GM18909 (cell line): ENCODE measurements around the gene CFB.
"Not testable (repeated sequence)": the region's sequence is repeated elsewhere in the genome, so short reads cannot be mapped to it uniquely, and the experiment has no call there.

ENCODE experiments used
- ATAC-seq: cut with Tn5 transposase; IDR thresholded peaks from one replicate; pipeline ENCODE4 v1.9.1; 2021; ENCODE audit warnings: mild to moderate bottlenecking; ENCODE audit not compliant: unreplicated experiment, poor library complexity

Gene CFB

DNA sequence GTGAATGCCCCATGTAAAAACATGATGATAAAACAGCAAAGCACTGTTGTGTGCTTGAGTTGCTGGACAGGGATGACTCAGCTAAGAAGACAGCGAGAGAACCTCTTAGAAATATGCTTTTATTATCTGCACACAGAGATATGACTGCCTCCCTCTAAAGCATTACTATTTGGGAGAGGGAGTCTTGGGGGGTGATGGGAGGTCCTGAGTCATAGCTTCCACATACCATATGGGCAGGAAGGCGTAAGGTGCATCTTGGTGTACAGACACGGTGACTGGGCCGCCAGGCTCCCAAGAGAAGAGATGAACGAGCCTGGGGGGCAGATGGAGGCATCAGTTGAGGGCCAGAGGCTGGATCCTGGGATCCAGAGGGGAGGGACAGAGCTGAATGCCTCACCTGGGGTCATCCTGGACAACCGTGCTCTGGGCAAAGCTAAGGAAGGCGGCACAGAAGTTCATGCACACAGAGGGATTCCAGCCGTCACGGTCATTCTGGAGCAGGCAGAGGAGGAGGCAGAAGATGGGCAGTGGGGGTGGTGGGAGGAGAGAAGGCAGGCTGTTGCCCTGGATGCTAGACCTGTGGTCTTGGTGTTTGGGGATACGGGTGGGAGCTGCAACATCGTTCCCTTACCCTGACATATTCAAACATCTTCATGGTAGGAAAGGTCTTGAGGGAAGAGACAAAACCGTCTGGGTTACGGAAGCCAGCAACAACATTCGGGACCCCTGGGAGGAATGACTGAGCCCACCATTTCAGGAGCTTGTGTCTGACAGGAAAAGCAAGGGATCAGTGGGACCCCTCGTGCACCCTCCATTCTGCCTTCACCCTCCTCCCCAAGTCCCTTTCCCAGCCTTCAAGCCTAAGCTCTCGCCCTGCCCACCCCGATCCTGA is 24.1 kb downstream of the CFB start:
- no peak for ATAC-seq

DNA sequence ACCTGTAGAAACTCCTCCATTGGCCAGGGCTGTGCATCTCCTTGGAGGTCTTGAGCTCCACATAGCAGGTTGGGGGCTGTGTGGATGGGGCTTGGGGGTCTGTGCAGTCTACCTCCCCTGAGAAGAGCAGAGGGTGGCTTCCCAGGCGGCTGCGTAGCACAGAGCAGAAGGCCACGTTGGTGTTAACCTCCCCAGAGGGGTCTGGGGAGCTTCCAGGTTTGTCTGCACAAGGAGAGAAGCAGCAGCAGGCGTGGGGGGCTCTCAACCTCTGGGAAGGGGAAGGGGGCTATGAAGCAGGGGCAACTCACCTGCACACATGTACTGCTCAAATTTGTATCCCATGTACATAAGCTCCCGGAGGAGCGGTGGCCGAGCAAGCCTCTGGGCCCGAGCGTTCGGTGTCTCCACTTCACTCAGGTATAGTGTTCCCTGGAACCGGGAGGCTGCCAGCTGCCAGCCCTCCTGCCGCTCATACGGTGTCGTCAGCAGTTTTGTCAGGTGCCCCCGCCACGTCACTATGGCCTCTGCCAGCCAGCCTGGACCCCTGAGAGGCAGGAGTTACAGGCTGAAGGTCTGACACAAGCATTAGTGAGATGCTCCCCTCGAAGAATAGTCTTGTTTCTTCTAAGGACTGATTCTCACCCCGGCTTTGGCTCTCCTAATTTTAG is 24.8 kb downstream of the CFB start:
- no peak for ATAC-seq

DNA sequence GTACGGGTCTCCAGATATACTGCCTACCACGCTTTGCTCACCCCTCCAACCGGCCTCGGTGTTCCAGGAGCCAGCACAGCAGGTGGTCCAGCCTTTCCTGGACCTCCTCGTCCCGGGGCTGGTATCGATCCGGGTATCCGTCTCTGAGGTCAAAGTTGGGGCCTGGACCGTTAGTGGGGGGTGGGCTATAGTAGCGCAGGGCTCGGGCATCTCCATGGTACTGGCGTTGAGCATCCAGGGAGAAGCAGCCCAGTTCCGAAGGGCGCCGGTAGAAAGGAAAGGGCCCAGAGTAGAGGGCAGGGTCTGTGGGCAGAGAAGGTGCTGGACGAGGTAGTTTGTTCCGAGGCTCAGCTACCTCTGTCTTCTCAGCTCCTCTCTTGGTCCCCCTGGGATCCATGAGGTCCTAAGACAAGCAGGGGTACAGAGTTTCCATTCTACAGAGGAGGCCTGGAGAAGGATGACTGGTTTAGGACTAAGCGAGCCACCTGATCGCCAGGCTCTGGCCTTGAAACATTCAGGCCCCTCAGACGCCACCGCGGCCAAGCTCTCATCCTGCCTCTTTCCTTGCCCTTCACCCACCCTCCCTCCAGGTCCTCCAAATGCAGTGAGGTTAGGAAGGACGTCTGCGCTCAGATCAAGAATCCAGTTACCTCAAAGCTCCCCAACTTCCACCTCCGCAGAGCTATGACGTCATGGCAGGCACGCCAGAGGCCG is 25.5 kb downstream of the CFB start:
- no peak for ATAC-seq

DNA sequence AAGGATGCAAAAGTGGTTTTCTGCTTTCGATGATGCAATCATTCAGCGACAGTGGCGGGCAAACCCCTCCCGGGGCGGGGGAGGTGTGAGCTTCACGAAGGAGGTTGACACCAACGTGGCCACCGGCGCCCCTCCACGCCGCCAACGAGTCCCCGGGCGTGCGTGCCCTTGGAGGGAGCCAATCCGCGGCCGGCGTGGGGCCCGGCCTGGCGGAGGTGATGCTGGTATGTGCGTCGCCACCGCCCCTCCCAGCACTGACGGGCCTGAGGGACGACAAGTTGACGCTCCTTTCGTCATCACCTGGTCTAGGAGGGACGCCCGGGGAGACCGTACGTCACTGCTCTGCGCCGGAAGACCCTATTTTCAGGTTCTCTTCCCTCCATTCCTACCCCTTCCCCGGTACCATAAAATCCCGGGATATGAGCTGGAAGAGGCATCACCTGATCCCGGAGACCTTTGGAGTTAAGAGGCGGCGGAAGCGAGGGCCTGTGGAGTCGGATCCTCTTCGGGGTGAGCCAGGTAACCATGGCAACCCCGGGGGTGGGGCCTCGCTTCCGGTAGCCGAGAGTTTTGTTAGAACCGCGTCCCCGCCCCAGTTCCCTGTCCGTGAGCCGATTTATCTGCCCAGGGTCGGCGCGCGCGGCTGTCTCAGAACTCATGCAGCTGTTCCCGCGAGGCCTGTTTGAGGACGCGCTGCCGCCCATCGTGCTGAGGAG is 26.3 kb downstream of the CFB start, which contains the start of gene DXO:
TSS of gene DXO (minus strand) at position 146 of the 716 bp plus-strand sequence. CDS start 463 bp downstream, outside the sequence.
- peak; percentile 84 for ATAC-seq

DNA sequence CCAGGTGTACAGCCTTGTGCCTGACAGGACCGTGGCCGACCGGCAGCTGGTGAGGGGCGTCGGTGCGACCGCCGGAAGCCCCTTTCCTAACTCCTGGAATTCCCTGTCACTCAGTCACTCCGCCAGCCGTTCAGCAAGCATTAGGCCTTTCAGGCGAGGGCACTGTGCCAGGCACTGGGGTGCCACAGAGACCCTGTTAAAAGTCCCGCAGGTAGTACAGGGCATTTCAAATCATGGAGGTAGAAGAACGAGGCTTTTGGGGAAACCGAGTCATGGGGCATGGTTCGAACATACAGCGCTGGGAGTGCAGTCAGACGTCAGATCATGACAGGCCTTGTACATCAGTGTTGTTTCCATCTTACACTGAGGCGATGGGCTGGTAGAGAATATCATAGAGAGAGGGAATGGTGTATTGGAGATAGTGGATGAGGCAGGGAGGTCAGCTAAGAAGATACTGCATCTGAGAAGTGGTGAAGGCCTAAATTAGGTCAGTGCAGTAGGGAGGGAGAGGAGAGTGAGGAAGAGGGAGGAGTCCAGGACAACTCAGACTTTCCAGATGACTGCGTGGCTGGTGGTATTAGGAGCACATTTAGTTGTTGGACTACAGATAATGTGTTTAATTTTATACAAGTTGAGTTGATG is 26.9 kb downstream of the CFB start:
- no peak for ATAC-seq

DNA sequence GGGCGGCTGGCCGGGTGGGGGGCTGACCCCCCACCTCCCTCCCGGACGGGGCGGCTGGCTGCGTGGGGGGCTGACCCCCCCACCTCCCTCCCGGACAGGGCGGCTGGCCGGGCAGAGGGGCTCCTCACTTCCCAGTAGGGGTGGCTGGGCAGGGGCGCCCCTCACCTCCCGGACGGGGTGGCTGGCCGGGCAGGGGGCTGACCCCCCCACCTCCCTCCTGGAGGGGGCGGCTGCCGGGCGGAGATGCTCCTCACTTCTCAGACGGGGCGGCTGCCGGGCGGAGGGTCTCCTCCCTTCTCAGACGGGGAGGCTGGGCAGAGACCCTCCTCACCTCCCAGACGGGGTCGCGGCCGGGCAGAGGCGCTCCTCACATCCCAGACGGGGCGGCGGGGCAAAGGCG is 30.2 kb downstream of the CFB start:
- not testable (repeated sequence) for ATAC-seq

DNA sequence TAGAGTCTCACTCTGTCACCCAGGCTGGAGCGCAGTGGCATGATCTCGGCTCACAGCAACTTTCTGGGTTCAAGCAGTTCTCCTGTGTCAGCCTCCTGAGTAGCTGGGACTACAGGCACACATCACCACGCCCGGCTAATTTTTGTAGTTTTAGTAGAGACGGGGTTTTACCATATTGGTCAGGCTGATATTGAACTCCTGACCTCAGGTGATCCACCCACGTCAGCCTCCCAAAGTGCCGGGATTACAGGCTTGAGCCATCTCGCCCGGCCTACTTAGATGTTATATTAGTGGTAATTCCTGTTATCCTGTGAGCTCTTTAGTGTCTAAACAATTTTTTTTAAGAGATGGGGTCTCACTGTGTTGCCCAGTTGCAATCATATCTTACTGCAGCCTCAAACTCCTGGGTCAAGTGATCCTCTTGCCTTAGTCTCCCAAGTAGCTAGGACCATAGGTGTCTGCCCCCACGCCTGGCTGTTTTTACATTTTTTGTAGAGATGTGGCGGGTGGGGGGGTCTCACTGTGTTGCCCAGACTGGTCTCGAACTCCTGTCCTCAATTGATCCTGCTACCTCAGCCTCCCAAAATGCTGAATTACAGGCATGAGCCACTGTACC is 32.0 kb downstream of the CFB start:
- no peak for ATAC-seq

DNA sequence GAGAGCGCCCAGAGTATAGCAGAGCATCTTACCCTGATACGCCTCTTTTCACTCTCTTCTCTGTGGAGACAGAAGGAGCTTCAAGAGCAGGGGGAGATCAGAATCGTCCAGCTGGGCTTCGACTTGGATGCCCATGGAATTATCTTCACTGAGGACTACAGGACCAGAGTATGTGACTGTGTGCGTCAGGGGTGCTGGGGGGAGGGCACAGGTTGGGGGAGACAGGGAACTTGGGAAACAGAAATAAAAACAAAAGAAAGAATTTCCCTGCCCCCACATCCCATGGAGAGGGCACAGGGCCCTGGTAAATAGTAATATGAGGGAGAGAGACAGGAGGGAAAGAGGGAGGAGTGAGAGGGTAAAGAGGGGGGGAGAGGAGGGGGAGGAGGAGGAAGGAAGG is 32.9 kb downstream of the CFB start:
- ATAC-seq = no peak

DNA sequence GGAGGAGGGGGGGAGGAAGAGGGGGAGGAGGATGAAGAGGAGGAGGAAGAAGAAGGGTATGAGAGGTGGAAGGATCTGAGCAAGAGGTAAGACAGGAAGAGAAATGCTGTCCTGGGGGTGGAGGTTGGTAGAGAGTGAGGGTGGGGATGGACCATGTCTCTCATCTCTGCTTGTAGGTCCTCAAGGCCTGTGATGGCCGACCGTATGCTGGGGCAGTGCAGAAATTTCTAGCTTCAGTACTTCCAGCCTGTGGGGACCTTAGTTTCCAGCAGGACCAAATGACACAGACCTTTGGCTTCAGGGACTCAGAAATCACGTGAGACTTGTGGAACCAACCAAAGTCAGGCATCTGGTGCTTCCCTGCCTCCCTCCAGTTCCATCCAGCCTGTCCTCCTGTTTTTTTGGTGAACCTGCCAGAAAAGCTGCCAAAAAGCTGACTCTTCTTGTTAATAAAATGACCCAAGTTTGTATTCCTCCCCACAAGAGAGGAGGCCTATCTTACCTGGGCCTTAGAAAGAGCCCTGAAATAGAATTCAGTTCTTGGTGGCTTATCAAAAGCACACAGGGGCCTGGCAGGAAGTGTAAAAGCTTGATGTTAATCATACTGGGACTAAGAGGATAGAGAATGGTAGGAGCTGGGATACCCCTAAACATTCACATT is 33.5 kb downstream of the CFB start:
- ATAC-seq = no peak

DNA sequence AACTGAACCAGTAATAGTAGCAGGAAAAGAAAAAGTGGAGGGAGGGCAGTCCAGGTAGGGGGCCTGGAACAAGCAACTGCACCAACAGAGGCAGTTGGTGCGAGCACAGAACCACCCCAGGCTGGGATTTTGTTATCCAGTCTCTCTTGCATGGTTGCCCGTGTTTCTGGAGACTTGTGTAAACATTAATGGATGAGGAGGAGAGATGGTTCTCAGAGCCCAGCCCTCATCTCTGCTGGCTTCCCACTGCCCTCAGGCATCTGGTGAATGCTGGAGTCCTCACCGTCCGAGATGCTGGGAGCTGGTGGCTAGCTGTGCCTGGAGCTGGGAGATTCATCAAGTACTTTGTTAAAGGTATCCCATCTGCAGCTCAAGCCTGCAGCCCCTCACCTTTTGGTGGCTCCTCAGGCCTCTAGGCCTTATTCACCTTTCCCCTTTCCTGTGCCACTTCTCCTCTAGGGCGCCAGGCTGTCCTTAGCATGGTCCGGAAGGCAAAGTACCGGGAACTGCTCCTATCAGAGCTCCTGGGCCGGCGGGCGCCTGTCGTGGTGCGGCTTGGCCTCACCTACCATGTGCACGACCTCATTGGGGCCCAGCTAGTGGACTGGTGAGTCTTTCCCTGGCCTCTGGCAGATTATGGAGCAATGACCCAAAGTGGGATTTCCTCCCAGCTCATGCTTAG is 34.4 kb downstream of the CFB start:
- not testable (repeated sequence) for ATAC-seq

DNA sequence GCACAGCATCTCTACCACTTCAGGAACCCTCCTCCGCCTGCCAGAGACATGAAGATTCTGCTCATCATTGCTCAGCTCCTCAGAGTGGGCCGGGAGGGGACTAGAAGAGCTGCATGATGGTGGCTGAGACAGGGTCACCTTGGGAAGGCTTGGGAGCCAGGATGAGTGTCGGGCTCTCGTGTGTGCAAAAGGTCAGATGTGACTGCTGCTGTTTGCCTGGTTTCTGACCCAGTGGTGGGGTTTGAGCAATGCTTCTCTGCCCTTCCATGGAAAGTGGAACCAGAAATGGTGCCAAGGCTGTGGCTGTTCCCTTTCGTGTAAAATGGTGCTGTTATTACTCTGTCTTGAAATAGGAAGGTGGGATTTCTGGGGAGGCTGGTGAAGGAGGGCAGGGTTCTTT is 35.1 kb downstream of the CFB start:
- ATAC-seq = not testable (repeated sequence)

DNA sequence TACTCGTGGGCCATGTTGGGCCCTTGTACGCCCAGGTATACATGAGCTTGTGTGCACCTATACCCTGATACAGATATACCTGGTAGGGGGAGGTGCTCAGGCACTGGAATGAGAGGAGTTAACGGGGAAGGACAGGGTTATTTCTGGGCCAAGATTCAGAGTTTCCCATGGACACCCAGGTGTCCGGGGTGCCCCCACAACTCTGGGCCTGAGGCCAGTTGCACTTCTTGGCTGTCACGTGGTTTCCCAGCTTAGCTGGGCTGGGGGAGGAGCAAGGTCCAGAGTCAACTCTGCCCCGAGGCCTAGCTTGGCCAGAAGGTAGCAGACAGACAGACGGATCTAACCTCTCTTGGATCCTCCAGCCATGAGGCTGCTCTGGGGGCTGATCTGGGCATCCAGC is 35.8 kb downstream of the CFB start, which contains the start of gene C4A:
TSS of gene C4A (plus strand) at position 314 of the 400 bp plus-strand sequence. CDS start at position 365, 51 bp downstream.
- ATAC-seq = not testable (repeated sequence)

DNA sequence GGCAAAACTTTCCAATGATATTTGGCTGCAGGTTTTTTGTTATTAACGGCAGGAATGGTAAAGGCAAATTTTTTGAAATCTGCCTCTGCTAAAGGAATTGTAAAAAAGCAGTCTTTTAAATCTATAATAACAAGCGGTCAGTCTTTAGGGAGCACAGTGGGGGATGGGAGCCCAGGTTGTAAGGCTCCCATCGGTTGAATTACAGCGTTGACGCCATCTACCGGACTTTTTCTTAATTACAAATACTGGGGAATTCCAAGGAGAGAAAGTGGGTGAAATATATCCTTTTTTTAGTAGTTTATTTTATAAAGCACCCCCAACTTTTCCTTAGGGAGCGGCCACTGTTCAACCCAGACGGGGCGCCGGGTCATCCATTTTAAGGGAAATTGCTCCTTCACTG is 43.5 kb downstream of the CFB start:
- ATAC-seq = not testable (repeated sequence)

DNA sequence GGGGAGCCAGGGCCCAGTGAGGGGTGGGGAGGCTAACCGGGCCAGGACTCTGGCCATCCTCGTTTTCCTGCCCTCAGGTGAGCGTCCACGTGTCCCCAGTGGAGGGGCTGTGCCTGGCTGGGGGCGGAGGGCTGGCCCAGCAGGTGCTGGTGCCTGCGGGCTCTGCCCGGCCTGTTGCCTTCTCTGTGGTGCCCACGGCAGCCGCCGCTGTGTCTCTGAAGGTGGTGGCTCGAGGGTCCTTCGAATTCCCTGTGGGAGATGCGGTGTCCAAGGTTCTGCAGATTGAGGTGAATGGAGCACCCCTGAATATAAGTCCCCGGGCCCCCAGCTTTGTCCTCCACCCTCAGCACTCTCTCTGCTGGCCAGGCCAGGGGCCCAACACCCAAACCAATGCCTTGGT is 48.5 kb downstream of the CFB start:
- not testable (repeated sequence) for ATAC-seq

DNA sequence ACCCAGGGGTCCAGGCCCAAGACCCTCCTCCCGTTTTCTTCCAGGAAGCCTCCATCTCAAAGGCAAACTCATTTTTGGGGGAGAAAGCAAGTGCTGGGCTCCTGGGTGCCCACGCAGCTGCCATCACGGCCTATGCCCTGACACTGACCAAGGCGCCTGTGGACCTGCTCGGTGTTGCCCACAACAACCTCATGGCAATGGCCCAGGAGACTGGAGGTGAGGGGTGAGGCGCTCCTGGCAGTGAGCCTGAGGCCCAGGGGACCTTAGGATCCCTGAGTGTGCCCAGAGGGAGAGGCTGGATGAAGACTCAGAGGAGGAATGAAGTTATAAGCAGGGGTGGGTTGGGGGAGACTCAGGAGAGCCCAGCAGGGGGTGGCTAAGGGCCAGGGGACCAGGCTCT is 50.5 kb downstream of the CFB start:
- ATAC-seq = not testable (repeated sequence)
